Stimulated activated CD4-positive, alpha-beta T cell treated with anti-CD3 and anti-CD28 coated beads, Interleukin-1b, Interleukin-23, amount 100 ng/mL, for 1 hour (primary cell): Measurements from ENCODE around the gene STIM2.

Source experiments
- DNase-seq, 2 donors: peaks; one replicate each; pipeline ENCODE4 v3.0.0-alpha.2; 2020; ENCODE audit warnings: low read depth in 2 of 2

STIM2 gene

GRCh38 chr4:26900765-26901164 is 40.1 kb downstream of the STIM2 start:
- DNase-seq, result no peak

GRCh38 chr4:26905172-26905571 is 44.5 kb downstream of the STIM2 start:
- DNase-seq, result no peak

DNA sequence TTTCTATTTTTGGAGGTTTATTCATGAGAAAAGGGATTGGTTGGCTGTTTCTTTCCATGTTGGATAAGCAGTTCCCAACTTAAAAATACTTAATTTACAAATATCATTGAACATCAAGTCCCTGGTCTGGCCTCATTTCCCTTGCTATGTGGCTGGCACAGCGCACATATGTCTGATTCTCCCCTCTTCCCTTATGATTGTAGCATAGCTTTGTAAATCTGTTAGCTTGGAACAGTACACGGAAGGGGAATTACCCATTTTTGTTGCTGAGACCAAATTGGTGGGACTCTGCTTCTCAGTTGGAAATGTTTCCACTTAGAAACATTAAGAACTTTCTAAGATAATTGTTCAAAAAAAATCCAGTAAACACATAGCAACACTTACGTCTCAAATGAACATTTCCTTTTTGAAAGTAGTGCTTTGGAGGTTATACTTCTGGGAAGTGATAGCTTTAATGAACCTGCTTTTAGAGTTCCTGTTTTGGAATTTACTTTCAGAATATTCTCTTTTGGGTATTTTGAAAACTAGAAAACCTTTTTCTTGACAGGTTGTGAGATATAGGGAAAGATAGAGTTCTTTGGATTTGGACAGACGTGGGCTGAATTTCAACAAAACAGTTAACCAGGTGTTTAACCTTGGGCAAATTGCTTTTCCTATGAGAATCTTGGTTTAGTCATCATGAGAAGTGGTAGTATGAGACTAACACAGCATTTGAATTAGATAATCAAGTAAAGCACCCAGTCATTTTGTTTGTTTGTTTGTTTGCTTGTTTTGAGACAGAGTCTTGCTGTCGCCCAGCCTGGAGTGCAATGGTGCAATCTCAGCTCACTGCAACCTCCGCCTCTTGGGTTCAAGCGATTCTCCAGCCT is 47.3 kb downstream of the STIM2 start:
- no peak for DNase-seq

DNA sequence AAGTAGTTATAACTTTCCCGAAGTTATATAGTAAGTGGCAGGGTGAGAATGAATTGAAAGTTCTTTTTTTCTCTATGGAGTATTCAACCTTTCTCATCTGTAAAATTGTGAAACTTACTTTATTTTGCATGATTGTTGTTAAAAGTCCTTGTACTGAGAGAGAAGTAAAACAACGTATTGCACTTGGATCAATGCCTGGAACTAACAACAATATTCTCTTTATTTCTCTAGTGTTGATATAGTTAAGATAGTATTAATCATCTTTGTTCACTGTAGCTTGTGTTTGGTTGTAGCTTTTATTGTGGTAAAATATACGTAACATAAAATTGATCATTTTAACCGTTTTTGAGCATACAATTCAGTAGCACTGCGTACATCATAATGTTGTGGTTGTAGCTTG is 48.7 kb downstream of the STIM2 start:
- no peak for DNase-seq

DNA sequence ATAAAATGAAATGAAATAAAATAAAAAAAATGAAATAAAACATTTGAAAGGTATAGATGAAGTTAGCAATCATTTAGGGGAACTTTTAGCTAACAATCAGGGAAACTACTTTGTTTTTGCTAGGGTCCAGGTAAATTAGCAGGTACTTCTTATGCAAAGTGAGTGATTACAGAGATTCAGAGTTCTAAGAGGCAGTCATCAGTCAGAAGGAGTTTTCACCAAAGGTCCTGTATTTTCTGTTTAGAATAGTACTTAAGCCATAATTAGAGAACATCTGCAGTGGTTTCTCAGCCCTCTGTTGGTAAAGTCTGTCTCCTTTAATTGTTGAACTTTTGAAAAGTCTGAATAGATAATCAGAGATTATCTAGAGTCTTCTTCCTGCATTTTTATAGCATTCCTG is 50.6 kb downstream of the STIM2 start:
- DNase-seq, result no peak

DNA sequence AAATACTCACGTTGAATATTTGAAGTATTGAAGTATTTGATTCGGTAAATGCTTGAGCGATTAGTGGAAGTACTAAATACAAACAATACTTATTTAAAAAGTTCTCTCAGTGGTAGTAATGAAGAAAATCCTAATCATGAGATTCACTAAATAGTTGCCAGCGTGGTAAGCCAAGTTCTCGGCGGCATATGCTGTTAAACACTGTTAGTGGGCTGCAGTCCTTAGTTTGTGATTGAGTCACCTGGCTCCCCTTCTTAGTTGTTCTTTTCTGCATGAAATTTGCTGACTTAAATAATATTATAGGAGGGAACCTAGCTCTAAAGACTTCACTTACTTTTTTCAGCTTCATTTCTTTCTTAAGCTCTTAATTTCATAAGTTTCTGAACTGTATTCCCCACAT is 51.4 kb downstream of the STIM2 start:
- no peak for DNase-seq

DNA sequence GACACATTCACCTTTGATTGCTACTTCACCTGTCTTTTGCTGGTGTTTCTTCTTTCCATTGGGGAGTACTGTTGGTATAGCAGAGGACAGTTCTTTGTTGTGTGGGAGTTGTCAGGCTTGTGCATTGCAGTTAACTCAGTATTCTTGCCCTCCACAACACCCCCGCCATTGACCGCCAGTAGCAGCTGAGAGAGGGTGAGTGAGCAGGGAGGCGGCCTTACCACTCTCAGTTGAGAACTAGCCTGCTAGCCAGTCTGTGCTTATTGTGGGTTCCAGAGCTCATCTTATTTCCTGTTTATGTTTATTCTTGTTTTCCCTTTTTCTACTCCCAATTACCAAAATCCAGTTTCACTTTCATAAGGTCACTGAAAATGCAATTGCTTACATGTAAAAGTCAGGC is 52.2 kb downstream of the STIM2 start:
- DNase-seq, result no peak

- DNase-seq, result no peak
Observed at GRCh38 chr4:26916195-26916594, 55.6 kb downstream of the STIM2 start.

DNA sequence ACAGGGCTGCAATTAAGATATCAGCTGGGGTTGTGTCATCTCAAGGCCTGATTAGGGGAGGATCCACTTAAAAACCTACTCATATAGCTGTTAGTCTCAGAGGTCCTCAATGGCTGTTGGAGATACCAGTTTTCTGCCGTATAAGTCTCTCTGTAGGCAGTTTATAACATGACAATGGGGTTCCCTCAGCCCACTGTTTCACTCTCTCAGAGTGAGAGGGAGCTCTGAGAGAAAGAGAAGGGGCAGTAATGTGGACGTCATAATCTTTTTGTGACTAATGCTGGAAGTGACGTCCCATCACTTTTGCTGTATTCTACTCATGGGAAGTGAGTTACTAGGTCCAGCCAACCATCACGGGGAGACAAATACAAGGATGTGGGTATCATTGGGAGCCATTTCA is 70.3 kb downstream of the STIM2 start:
- no peak for DNase-seq

DNA sequence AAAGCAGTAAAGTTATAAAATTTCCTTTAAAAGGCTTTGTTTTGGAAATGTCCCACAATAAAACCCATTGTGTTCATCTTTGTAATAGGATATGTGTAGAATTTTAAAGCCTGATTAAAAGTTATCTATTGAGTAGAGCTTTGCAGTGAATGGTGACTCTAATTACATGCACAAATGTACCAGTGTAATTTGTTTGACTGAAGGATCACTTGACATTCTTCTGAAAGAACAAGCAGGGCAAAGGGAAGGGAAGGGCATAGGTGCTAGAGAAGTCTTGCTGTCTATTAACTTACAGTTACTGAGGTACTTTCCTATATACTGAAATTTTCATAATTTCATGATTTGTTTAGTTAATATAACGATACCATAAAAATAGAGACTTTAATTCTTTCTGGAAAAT is 70.8 kb downstream of the STIM2 start:
- DNase-seq, result no peak

DNA sequence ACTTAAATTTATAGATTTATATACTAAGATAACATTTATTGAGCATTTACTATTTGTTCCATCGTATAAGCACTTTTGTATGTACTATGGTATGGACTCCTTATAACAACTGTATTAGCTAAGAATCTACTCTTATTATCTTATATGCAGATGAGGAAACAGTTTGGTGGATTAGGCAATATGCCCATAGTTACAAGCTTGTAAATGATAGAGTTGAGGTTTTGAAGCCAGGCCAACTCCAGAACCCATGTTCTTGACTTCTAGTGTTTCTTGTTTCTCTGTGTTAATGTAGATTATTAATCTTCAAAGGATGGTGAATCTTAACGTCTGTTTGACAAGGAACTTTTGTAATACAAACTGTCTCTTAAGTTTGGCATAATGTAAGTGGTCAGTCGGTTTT is 71.3 kb downstream of the STIM2 start:
- no peak for DNase-seq

GRCh38 chr4:26935397-26935796 is 74.8 kb downstream of the STIM2 start:
- DNase-seq, result no peak

DNA sequence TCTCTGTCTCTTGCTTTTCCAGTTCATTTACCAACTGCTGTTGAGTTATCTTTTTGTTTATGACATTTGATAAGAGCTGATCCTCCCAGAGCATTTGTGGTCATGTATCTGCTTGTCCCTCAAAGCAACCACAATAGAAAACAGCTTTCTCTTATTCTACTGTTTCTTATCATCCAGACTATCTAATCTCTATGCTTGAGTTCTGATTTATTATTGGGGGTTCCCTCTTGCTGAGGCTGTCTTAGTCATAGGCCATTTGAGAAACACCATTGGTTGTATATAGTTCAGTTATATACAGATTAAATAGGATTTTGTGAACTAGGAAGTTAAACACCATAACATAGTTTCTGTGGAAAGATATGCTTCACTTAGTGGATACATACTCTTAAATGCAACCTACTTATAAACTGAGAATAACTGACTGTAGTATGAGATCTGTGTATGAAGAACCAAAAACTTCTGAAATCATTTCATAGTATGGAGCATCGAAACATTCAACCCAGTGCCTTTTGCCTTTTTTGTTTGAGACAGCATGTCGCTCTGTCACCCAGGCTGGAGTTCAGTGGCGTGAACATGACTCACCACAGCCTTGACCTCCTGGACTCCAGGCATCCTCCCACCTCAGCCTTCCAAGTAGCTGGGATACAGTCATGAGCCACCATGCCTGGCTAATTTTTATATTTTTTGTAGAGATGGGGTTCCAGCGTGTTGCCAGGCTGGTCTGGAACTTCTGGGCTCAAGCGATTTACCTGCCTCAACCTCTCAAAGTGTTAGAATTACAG is 75.8 kb downstream of the STIM2 start:
- no peak for DNase-seq

GRCh38 chr4:26937139-26937538 is 76.5 kb downstream of the STIM2 start:
- DNase-seq, result no peak

DNA sequence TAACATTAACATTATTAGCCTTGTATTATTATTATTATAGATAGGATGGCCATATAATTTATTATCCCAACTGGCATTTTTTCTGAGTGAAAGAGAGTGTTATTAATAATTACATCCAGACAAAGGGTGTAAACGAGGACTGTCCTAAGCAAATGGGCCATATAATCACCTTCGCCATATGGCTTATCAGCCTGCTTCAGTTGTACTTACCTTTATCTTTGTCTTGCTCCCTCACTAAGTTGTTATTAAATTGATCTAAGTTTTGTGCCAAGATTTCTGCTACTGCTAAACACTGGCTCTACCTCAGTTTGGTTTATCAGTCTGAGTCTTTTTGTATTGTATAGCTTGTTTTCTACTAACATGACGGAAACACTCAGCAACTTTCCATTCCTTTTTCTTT is 76.9 kb downstream of the STIM2 start:
- DNase-seq, result no peak

DNA sequence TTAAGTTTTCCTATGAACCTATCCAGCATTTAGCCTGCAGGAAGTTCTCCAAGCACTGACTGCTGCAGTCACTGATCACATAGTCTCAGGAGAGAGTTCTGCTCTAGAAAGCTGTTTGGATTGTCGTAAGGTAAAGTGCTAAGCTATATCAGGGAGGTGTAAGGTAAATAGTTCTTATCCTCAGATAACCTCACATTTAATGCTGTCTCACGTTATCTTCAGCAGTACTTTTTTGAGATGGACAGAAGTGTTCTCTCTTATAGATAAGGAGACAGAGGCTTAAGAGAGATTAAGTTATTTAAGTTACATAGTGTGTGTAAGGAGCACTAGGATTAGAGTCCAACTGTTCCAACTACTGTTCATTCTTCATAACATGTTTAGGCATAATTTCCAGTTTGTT is 77.9 kb downstream of the STIM2 start:
- no peak for DNase-seq

DNA sequence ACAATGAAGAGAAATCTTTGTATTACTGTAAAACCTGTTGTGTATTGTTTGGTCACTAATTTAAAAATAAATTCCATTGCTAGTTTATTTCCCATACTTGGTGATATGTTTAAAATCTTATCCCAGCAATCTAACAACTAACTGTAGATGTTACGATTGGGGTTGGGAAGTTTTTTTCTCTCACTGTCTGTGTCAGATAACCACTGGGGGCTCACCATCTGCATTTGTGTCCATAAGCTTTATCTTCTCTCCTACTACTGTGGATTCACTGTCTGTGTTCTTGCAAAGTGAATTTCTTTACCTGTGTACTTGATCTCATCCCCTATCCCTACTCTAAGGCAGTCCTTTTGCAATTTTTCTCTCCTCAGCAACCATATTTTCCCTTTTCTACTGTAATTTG is 81.3 kb downstream of the STIM2 start:
- no peak for DNase-seq

GRCh38 chr4:26942871-26943270 is 82.2 kb downstream of the STIM2 start:
- no peak for DNase-seq

DNA sequence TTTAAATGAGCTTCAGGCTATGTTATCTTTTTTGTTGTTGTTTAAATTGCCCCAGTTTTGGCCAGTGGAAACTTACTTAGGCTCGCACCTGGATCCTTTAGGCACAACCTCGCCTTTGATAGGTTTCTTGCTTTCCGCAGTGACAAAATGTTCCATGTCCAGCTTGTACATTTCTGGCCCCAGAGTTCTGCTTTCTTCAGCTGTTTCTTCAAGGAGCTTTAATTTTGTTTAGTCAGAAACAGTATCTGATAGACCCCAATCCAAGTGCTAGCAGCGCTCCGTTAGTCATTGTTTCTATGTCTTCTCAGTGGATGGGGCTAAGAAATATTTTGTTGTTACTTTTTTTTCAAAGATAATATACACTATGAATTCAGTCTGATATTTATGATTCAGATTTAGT is 82.8 kb downstream of the STIM2 start:
- DNase-seq, result no peak

DNA sequence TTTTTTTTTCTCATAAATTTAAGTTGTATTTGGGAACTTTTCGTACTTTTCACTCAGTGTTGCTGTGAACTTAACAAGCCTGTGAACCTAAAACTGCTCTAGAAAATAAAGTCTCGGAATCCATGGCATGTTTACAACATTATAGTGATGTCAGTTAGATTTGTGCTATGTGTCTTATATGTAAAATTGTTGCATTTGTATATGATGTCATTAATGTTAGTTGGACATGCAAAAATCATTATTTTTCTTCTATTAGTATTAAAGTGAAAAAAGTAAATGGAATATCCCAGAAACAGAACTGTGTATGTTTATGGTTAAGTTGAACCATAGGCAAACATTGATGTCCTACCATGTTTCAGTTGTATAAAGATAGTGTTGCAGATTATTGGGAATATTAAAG is 85.2 kb downstream of the STIM2 start:
- no peak for DNase-seq

DNA sequence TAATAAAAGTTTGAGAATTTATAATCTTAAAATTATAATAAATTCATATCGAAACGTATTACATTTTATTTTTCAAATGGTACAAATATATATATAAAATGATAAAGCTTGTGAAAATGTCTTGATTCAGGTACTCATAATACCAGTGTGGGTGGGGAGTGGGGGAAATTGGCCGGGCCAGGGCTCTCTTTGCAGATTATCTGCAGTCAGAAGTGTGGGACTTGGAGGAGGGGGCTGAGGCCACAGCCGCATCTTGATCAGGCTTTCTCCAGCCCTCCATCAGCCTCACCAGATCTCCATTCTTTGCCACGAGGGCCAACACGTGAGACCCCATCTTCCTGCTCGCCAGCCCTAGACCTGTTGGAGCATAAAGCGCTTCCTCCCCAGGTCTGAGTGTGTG is 86.7 kb downstream of the STIM2 start:
- DNase-seq, result no peak

DNA sequence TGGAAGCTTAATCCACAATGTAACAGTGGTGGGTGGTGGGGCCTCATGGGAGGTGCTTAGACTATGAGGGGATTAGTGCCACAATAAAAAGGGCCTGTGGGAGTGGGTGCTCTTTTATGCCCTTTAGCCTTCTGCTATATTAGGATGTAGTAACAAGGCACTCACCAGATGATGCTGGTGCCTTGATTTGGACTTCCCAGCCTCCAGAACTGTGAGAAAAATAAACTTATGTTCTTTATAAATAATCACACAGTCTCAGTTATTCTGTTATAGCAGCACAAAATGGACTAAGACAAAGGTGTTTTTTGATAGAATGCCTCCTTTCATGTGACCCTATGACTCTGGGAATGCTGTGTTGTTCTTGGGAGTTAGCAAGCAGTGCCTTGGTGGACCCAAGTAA is 89.8 kb downstream of the STIM2 start:
- DNase-seq, result no peak

- no peak for DNase-seq
Observed at GRCh38 chr4:26952891-26953290, 92.2 kb downstream of the STIM2 start.
